CMK (cell line): ENCODE data around the gene AP4E1.
"Not testable (repeated sequence)": the region's sequence is repeated elsewhere in the genome, so short reads cannot be mapped to it uniquely, and the experiment has no call there.

Source experiments
- DNase-seq: peaks from one replicate; pipeline ENCODE4 v3.0.0-alpha.2; 2010; ENCODE audit warnings: low read depth

The AP4E1 gene

DNA sequence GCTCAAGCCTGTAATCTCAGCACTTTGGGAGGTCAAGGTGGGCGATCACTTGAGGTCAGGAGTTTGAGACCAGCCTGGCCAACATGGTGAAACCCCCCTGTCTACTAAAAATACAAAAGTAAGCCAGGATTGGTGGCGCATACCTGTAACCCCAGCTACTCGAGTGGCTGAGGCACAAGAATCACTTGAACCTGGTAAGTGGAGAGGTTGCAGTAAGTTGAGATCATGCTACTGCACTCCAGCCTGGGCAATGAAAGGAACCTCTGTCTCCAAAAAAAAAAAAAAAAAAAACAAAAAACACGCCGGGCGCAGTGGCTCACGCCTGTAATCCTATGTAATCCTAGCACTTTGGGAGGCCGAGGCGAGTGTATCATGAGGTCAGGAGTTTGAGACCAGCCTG lies 18.9 kb upstream of the AP4E1 start:
- DNase-seq: no peak

DNA sequence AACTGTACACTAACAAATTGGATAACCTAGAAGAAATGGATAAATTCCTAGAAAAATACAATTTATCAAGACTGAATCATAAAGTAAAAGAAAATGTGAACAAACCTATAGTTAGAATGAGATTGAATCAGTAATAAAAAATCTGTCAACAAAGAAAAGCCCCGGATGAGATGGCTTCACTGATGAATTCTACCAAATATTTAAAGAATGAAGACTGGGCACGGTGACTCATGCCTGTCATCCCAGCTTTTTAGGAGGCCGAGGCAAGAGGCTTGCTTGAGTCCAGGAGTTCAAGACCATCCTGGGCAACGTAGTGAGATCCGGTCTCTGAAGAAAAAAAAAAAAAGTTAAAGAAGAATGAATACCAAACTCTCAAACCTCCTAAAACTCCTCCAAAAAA lies 17.7 kb upstream of the AP4E1 start:
- no peak for DNase-seq

DNA sequence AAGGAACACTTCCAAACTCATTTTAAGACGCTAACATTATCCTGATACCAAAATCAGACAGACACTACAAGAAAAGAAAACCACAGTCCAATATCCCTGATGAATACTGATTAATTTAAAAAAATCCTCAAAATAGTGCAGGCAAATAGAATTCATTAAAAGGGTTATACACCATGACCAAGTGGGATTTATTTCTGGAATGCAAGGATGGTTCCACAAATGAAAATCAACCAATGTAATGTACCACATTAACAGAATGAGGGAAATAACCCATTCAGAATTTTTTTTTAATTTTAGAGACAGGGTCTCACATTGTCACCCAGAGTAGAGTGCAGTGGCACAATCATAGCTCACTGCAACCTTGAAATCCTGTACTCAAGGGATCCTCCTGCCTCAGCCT lies 17.3 kb upstream of the AP4E1 start:
- DNase-seq: no peak

DNA sequence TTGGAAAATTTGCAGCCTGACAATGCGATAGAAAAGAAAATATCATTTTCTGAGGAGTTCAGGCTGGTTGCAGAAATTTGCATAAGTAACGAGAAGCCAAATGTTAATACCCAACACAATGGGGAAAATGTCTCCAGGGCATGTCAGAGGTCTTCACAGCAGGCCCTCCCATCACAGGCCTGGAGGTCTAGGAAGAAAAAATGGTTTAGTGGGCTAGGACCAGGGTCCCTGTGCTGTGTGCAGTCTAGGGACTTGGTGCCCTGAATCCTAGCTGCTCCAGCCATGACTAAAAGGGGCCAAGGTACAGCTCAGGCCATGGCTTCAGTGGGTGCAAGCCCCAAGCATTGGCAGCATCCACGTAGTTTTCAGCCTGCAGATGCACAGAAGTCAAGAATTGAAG lies 14.5 kb upstream of the AP4E1 start:
- no peak for DNase-seq

DNA sequence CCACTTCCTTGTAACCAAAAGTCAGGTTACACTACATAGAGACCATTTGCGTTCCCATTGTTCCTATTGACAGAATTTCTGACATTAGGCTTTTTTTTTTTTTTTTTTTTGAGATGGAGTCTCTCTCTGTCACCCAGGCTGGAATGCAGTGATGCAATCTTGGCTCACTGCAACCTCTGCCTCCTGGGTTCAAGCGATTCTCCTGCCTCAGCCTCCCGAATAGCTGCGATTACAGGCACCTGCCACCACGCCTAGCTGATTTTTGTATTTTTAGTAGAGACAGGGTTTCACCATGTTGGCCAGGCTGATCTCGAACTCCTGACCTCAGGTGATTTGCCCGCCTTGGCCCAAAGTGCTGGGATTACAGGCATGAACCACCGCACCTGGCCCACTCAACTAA lies 7.1 kb upstream of the AP4E1 start:
- not testable (repeated sequence) for DNase-seq

DNA sequence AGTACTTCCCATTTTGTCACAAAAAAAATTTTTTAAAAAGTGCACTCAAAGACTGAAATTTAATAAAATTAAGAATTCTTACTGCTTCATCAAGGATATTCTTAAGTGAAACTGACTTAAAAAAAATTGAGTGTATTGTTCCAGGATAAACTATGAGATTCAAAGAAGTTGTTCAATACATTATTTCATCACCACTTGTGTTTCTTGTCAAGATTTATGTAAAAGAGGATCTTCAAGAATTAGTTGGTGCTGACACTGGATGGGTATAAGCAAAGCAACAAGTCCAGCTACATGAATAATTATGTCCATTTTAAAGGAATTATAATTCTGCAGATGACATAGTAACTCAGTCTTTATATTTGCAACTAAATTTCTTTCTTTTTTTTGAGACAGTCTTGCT lies 4.3 kb upstream of the AP4E1 start:
- no peak for DNase-seq

DNA sequence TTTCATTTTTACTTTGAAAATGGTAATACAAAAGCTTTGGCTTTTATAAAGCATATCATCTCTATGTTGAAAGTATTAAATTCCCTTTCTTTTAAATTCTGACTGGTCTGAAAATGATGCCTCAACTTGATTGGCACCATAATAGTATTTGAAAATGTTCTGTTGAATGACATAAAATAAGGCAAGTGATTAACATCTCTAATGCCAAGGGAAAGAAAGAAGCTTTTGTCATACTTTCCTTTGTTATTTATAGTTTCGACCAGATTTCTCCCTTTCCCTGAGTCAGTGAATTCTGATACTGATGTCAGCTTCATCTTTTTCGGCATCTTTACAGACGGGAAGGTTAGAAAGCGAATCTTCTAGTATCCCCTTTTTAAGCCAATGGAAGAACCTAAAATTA lies 3.4 kb upstream of the AP4E1 start:
- DNase-seq: no peak

DNA sequence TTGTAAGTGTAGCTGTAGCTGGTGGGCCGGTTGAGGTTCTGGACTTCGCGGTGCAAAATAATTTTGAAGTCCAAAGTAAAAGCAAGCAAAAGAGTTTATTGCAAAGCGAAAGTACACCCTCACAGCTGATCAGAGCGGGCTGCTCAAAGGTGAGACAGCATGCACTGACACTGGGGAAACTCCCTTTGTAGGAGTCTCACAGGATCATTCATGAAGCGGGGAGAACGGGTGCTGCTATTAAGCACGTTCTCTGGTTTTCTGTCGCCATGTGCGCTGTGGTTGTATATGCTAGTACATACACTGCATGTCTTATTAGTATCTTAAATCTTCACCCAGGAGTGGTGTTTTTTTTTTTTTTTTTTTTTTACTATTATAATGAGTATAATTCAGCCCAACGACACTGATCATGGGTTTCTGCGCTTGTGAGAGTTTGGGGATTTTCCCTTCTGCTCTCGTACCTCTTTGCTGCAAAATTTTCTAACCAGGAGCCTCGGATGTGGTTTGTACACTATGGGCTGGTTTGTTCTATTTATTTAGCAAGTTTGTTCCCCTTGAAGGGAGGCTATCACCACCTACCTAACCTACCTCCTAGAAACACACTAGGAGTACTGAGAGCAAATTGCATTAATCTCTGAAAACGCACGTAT lies 1.4 kb upstream of the AP4E1 start:
- no peak for DNase-seq

DNA sequence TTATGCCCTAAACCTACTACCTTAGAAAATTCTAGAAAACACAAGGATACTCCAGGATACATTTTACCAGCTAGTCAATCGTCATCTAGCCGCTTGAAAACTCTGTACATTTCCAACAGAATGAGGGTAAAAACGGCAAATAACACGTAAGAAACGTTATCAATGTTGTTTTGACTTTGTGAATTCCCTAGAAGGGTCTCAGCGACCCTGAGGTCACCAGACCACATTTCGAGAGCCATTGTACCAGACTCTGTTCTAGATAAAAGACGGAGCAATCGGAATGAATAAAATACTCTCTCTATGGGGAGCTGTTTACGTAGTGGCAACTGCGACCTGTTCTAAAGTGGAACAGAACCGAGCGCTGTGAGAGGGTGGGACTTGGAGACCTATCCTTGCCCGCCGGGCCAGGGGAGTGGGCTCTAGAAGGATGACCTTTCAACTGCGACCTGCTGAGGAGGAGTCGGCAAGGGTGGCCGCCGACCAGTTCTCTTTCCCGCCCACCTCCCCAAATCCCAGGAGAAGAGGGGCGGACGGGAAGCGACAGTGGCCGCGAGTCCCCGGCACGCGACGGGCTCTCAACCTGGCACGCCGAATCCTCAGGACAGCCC lies 778 bp upstream of the AP4E1 start:
- DNase-seq: peak; percentile 39

DNA sequence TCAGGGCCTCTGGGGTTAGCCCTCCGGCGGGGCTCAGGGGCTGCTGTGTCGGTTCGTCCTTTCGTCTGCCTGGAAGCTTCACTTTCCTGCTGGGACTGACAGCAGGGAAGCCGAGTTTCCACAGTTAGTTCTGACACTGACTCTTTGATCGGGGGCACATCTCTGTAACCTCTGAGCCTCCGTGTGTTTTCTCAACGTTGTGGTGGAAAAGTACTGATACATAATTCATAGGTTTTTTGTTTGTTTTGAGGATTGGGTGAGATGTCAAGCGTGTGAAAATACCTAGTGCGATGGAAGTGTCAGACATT lies 481 bp downstream of the AP4E1 start:
- DNase-seq: no peak

DNA sequence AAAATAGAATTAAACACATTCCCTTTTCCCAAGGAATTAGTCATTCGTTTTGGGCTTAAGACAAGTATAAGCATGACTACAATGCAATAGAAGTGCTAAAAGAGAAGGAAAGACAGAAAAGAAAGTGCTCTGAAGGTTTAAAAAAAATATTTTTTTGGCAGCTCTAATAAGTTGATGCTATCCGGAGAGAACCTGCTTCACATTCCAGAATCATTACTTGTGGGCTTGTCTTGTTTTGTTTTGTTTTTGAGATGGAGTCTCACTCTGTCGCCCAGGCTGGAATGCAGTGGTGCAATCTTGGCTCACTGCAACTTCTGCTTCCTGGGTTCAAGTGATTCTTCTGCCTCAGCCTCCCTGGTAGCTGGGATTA lies 1.9 kb downstream of the AP4E1 start:
- DNase-seq: not testable (repeated sequence)

DNA sequence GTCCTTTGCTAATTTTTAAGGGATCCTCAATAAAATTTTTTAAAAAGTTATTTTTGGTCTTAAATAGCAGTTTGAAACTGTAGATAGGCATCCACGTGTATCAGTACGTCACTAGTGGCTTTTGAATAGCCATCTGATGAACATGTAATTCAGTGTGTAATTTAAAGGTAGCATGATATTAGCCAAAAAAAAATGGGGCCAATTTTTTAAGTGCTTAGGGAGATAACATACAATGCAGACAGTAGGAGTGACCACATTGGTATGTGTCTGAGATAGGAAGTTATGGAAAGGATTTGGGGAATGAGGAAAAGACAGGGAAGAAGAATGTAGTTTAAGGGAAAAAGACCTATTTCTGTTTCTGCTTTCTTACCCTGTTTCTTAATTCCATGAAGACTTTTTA lies 2.5 kb downstream of the AP4E1 start:
- DNase-seq: no peak

DNA sequence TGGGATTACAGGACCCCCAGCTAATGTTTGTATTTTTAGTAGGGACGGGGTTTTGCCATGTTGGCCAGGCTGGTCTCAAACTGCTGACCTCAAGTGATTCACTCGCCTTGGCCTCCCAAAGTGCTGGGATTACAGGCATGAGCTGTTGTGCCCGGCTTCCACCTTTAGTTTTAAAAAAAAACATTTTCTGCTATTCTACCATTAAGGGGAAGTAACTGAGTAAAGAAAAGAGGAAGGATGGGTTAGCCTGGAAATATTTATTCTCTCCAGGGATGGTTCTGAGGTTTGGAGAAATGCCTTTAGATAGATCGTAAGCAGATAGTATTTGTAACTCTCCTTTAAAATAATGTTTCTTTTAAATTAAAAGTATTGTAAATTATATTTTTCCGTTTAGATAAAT lies 3.1 kb downstream of the AP4E1 start:
- no peak for DNase-seq

DNA sequence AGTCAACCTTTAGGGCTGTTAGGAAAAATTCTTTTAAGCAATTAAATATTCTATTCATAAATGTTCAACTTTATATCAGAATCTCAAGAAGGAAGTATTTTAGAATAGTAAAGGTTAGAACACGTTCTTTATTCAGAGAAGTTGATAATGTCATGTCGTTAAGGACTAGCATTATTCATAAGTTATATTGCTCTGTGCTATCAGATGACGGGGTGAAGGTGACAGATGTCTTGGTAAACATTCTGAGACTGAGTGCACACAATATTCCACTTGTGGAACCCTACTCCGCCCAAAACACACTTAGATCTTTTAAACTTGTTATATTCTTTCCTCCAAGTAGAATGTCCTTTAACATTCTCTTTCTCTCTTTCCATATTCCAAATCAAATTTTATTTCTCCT lies 7.9 kb downstream of the AP4E1 start:
- DNase-seq: no peak

DNA sequence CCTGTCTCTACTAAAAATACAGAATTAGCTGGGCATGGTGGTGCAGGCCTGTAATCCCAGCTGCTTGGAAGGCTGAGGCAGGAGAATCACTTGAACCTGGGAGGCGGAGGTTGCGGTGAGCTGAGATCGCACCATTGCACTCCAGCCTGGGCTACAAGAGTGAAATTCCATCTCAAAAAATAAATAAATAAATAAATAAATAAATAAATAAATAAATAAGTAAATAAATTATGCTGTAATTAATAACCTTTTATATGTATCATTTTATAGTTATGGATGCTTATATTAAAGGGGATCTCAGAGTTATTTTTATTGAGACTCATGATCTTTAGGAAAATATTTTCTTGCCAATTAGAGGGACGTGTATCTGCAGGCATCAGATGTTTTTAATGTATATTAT lies 10.9 kb downstream of the AP4E1 start:
- DNase-seq: not testable (repeated sequence)

DNA sequence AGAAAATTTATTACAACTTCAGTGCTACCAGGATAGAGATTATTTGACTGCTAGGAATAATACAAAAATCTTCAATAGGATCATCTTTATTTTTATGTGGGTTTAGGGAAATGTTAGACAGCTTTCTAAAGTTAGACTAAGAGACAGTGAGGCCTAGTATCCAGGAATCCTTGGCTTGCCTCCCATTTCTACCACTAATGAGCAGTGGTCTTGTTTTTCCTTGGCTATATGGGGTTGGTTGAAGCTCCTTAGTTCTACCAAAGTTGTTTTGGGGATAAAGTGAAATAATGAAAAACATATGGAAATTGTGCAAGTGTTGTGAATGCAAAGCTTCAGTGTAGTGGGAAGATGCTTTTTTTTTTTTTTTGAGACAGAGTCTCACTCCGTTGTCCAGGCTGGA lies 16.8 kb downstream of the AP4E1 start:
- no peak for DNase-seq

DNA sequence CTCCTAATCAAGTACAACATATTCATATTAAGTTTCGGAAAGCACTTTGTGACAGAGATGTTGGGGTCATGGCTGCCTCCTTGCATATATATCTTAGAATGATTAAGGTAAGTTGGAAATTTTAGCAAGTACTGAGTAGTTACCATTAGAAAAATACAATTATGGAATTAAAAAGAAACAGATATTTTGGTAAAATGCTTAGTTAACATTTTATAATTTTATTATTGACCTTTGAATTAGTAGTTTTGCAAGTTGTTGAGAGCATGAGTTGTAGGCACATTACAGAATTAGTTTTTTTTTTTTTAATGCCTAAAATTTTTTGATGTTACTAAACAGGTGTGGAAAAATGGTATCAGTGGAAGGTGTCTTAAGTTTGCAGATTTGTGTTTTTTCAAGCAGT lies 20.6 kb downstream of the AP4E1 start:
- DNase-seq: no peak

DNA sequence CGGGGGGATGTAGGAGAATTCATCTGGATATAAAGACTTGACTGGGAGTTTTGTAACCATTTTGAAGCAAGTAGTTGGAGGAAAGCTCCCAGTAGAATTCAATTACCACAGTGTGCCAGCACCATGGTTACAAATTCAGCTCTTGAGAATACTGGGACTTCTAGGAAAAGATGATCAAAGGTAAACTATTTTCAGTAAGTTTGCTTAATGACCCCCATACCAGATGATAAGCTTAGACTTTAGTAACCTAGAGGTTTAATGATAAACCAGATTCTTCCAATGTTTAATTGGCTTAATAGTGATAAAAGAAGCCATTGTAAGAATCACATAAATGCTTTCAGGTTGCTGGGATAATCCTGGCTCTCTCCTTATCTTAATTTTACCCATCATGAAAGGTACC lies 22.3 kb downstream of the AP4E1 start:
- DNase-seq: no peak

DNA sequence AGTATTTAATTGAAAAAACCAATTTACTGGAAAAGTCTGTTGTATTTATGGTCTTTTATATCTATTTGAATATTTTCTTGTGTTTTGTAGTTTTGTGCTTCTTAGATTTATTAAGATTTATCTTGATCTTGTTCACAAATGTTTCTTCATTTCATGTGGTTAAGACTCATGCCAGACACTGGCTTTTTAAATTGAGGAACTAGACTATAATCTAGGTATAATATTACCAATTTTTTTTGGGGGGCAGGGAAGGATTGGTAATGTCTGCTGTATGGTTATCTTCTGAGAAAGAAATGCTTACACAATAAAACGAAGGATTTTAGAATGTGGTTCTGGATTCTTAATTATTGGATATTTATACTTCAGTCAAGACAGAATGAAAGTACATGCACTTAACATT lies 24.9 kb downstream of the AP4E1 start:
- DNase-seq: no peak

DNA sequence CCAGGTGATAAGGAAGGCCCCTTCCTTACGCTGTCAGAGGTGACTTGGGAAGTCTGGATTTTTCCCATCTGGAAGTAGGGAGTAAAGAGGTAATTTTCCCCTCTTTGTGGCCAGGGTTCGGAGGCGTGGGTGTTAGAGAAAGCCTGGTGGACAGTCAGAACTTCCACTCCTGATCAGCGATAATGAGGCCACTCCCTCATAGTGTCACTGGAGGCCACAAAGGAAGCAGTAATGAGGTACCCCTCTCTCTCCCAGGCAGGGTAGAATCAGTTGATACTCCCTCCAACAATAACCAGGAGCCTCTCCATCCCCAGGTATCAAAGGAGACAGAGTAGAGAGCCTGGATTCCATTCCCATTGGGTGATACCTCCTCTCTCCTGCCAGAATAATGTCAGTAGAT lies 30.0 kb downstream of the AP4E1 start:
- no peak for DNase-seq

DNA sequence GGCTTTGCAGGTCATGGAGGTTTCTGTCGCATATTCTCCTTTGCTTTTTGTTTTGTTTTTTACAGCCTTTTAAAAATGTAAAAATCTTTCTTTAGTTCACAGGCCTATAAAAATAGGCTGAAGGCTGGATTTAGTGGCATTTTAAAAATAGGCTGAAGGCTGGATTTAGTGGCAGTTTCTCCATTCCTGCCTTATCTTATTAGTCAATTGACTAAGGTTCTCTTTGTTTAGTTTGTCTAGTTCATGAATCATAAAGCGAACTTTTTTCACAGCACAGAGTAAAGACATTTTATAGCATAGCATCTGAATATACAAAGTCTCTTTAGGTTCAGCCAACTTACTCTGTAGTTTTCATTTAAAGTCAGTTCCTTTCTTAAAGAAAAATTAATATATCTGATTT lies 31.4 kb downstream of the AP4E1 start:
- DNase-seq: no peak

DNA sequence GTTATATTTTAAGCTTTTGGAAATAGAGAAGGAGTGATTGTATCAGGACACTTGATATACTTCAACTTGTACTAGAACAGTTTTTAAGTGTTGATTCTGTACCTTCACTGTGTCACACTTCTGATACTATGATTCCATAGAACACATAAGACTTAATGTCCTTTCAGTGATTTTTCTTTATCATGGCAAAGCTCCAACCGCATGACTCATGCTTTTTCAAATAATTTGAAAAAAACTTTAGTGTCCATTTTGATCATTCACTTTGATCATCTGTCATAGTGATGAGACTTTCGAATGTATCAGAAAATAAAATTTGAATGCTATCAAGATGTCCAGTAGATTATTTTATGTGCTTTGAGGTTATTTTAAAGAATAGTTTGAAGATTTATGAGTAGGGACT lies 32.0 kb downstream of the AP4E1 start:
- DNase-seq: no peak

DNA sequence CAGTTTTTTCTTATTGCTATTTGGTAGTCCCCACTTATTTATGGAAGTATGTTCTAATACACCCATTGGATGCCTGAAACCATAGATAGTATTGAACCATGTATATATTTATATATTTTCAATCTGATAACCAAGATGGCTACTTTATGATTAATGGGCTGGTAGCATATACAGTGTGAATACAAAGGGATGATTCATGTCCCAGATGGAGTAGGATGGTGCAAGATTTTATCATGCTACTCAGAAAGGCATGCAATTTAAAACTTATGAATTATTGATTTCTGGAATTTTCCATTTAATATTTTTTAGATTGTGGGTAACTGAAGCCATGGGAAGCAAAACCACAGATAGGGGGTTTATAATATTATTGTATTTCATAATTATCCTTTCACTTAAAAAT lies 35.2 kb downstream of the AP4E1 start:
- no peak for DNase-seq

DNA sequence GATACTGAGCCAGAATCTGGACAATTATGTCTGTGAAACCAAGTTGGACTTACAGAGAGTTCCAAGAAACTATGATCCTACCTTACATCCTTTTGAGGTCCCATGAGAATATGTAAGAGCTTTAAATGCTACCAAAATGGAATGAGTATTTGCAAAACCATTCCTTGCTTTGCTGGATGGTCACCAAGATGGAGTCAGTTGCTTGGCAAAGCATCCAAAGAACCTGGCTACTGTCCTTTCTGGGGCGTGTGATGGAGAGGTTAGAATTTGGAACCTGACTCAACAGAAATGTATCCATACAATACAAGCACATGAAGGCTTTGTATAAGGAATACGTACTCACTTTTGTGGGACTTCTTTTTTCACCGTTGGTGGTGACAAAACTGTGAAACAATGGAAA lies 36.2 kb downstream of the AP4E1 start:
- no peak for DNase-seq

DNA sequence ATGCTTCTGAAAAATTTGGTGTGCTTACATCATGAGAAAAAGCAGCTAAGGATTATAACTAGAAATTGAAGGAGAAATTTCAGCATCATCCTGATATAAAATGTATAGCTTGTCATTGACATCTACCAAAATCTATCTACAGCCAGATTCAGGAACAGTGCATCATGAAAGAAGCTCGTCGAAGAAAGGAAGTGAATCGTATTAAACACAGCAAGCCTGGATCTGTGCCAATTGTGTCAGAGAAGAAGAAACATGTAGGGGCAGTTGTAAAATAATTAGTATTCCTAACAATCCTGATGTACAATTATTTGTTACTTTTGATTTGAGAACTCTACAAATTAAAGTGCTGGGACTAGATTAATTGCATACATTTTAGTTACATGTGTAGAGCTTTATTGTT lies 37.2 kb downstream of the AP4E1 start:
- no peak for DNase-seq
